ENCODE measurements around the gene AGPAT1.

The AGPAT1 gene

DNA sequence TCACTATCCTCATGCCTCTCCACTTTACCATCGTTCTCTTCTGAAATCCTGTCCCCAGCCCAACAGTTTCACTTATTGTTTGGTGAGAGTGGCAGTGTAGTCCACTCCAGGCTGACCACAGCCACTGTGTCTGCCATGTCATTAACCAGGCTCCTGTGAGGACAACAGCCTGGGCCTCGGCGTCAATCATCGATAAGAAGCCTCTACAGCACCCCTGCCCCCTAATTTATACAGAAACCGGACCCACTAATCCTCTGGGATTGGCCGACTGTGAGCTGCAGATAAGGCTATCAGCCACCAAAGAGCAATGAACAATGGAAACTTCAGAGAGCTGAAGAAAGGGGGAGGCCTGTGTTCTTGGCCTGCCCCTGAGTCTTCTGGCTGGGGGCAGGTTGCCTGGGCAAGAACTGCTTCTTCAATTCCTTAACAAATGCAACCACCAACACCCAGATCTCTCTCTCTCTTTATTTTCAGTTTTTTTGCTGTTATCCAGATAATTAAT lies 8.1 kb downstream of the AGPAT1 start:
- DNase-seq, result no peak

DNA sequence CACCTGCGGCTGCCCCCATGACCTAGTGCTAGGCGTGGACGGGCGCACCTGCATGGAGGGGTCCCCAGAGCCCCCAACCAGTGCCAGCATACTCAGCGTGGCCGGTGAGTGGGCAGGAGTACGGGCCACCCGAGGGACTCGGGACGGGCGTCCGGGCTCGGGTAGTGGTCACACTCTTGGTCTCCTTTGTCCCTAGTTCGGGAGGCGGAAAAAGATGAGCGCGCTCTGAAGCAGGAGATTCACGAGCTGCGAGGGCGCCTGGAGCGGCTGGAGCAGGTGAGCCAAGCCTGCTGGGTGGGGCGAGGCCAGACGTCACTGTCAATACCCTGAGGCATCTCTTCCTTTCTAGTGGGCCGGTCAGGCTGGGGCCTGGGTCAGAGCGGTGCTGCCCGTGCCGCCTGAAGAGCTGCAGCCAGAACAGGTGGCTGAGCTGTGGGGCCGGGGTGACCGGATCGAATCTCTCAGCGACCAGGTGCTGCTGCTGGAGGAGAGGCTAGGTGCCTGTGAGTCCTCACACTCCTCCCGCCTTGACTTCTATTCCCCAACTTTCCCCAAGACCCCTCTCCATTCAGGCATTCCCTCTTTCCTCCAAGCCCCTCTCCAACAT lies 8.6 kb downstream of the AGPAT1 start:
- no peak for DNase-seq

DNA sequence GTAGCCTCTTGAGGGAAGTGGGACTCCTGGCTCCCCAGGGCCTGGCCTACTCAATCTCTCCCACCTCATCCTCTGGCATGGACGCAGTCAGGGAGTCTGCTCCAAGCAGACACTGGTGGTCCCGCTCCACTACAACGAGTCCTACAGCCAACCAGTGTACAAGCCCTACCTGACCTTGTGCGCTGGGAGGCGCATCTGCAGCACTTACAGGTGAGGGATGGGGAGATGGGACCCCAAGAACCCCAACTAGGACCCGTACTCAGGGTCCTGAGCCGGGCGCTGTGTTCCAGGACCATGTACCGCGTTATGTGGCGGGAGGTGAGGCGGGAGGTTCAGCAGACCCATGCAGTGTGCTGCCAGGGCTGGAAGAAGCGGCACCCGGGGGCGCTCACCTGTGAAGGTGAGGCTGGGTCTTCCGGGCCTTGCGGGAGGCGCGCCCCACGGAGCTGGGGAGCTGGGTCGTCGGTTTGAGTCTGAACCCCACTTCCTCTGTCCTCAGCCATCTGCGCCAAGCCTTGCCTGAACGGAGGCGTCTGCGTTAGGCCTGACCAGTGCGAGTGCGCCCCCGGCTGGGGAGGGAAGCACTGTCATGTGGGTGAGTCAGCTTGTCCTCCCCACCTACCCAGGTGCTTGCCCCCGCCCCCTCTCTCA lies 9.3 kb downstream of the AGPAT1 start:
- DNase-seq, result no peak

DNA sequence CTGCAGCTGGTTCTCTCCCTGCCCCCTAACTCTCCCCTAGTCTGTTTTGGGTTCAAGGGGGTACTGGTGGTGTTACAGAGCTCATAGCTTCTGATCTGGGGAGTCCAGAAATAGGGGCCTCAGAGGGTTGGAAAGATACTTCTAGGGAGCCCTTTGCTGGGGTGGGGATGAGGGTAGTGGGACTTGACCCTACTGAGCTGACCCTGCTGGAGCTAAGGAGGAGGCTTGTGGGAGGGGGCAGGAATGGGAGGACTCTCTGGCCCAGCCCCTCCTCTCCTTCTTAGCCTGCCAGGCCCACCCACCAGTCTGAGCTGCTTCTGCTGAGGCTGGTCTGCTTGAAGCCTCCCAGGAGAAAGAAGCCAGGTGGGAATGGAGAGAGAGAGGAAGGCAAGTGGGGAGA lies 11.6 kb downstream of the AGPAT1 start, which contains the start of gene EGFL8:
Gene EGFL8 (plus strand): TSS at position 301 of the 400 bp plus-strand sequence. CDS start 1,571 bp downstream, outside the sequence.
- no peak for DNase-seq

DNA sequence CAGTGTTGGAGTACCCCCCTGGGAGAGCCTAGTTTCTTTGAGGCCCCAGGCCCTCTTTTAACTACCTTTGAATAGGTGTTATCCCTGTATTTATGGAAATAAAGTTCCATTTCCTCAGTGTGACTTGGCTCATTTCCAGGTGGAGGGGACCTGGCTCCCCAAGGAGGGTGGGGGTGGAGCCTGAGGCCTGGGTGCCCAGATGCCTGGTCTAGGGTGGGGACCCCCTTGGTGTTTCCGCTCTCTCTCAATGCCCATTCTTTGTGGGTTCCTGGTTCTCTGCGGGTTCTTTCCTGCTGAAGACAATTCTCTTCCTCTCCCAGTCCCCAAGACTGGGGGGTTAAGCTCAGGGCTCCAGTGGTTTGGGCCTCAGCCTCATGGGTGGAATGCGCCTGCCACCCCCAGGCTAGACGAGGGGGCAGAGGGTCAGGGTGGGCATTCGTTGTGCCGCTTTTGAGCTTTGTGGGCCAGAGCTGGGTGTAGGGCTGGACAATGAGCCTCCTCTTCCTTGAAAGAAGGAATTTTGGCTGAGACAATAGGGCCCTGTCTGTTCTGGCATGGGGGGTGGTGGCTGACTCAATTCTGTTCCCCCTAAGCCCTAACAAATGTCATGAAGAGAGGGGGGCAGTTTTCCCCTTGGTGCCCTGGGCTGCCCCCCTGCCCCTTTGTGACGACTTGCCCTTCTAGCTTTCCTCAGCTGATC lies 12.2 kb downstream of the AGPAT1 start:
- no peak for DNase-seq

DNA sequence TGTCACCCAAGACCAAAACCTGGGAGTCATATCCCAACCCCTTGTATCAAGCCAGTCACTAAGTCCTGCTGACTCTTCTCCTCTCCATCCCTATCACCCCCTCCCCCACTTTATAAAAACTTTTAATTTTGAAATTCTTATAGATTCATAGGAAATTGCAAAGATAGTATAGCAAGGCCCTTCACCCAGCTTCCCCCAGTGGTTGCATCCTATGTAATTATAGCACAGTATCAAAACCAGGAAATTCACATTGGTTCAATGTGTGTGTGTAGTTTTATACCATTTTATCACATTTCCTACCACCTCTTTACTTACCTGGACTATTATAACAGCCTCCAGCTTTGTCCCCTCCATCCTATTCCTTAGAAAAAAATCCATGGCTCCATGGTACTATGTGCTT lies 17.8 kb downstream of the AGPAT1 start:
- DNase-seq, result no peak

DNA sequence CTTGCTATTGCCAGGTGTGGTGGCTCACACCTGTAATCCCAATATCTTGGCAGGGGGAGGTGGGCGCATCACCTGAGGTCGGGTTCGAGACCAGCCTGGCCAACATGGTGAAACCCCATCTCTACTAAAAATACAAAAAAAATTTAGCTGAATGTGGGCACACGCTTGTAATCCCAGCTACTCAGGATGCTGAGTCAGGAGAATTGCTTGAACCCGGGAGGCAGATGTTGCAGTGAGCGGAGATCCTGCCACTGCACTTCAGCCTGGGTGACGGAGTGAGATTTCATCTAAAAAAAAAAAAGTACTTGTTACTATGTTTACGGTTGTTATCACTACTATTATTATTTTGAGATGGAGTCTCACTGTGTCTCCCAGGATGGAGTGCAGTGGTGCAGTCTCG lies 19.0 kb downstream of the AGPAT1 start:
- DNase-seq, result no peak

DNA sequence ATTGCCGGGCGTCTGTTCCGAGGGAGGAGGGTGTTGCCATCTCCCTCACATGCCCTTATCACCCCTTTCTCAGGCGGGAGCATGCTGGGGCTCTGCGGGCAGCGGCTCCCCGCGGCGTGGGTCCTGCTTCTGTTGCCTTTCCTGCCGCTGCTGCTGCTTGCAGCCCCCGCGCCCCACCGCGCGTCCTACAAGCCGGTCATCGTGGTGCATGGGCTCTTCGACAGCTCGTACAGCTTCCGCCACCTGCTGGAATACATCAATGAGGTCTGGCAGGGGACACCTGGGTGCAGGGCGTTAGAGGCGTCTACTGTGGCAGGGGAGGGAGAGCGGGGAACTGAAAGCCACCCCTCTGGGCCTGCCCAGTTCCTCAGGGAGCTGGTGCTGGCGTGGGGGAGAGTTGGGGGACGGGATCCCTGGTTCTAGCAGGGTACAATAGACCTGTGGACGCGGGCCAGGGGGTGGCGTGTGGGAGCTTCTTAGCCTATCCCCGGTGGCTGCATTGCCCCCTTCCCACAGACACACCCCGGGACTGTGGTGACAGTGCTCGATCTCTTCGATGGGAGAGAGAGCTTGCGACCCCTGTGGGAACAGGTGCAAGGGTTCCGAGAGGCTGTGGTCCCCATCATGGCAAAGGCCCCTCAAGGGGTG lies 21.2 kb downstream of the AGPAT1 start:
- DNase-seq, result peak; percentile 75

DNA sequence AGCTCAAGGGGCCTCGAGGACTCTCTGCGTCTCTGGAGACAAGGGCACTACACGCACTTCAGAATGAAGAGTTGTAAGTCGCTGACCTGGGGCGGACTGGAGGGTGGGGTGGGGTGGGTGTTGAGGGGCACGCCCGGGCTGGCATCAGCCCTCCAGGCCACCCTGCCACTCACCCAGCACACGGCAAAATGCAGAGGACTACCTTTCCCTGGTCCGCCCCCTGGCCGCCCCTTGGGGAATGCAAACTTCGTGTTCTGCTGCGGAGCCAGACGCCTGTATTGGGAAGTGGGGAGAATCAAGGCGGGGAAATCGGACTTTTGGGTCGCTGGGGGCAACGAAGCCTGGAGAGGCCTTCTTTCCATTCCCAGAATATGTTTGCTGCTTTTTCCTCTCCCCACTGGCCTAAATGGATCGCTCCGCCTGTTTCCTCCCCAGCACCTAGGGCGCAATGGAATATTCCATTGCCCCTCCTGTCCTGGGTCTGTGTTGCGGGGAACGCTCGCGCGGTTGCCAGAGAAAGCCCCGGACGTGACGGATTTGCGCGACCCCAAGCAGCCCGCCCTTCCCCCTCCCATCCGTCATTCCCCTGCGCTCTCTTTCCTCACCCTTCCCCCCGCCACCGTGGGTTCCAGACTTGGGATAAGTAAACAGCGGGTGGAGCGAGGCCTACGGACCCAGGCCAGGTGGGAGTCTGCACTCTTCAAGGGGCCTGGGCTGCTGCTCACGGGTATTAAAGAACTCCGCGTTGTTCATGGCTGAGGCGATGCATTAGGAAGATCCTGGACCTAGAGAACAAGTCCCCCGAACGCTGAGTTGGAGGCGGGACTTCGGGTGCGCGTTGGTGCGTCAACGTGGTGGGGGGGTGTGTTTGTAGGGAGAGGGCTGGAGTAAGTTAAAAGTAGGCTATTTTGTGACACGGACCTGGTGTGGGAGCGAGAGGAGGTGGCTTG lies 22.0 kb downstream of the AGPAT1 start, which contains the start of gene PPT2:
Gene PPT2 (plus strand): TSS at position 578 of the 950 bp plus-strand sequence. CDS start 454 bp downstream, outside the sequence.
- peak; percentile 73 for DNase-seq

DNA sequence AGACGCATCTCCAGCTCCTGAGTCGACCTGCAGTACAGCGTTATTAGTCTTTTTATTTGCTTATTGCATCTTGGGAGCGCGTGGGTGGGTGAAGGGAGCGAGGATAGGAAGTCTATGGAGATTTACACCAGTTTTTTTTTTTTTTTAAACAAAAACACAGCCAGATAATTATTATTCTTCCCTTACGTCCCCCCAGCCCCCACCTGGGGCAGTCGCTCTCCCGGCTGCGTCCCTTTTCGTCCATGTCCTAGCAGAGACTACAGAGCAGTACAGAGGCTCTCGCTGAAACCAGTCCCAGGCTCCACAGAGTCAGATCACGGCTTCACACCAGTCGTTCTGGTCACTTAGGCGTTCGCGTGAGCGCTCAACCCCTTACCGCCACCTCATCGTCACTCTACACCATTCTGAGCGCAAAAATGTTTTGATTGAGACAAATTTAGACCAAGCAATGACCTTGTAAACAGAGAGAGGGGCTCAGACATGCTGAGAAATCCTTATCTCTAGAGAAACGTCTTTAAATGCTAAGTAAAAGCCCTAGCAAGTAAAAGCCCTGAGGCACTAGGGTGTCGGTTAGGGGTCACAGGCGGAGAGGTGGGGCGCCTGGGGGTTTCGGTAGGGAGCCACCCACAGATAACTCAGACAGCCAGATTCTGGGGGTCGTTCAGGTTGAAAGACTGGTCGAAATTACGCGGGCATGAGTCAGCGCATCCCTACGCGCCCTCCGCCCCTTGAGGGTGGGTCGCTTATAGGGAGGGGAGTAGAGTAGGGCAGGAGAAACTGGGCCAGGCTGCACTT lies 22.9 kb downstream of the AGPAT1 start:
- DNase-seq, result no peak

DNA sequence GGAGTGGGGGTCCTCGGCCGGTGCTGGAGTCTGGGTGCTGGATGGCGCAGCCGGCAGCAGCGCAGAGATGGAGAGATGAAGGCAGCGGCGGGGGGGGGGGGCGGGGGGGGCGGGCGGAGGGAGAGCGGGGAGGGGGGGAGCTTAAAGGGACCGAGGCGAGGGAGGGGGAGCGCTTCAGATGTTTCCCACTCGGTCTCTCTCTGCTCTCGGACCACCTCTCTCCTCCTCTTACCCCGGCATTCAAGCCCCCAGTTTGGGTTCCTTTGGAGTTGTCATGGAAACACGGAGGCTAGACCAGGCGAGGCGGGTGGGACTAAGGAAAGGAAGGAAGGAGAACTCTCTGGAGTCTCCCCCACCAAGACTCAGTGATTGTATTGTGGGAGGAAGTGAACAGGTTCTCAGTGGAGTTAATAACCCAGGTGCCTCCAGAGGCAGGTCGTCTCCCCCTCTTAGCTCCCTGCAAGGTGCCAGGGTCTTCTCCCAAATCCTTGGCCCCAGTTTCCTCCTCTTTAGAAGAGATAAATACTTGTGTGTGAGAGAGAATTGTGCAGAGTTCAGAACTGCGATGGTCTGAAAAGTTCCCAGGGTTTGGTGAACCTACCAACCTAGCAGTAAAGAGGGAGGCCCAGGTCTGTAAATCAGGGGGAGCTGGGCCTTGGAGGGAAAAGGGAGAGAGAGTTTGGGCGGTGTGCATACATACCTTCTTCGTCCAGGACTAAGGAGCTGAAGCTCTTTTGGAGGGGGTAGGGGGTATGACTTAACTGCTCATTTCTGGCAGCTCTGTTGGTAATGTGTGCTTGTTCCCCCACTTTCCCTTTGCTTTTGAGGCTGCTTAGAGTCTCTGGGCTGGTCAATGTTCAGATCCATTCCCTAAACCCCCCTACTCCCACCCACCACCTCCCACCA lies 23.8 kb downstream of the AGPAT1 start, which contains the start of gene PRRT1:
Gene PRRT1 (minus strand): TSS at position 77 of the 906 bp plus-strand sequence. CDS start 112 bp downstream, outside the sequence.
- peak; percentile 40 for DNase-seq

DNA sequence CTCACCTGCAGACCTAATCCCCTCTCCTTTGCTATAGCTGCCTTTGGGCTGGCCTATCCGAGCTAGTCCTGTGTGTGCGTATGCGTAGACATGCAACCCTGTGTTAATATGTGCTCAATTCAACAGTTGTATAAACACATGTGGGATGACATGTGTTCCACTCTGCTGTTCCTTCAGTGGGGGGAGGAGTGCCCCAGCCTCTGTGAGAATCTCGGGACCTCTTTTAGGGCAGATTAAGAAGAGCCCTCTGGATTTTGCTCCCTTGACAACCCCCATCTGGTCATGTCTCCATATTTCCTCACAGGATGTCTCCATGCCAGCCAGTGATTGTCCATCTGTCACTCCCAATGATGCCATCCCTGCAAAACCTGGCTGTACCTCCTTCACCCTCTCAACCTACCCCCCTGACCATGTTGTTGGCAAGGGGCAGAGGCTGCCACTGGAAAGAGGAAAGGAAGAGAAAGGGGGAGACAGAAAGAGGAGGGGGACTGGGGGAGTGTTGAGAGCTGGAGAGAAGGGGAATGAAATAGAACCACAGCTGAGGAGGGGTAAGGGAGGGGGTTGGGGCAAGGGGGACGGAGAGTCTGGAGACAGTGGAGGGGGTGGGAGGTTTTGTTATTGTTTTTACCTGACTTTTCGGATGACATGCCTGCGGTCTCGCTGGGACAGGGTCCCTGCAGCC lies 24.6 kb downstream of the AGPAT1 start:
- no peak for DNase-seq

DNA sequence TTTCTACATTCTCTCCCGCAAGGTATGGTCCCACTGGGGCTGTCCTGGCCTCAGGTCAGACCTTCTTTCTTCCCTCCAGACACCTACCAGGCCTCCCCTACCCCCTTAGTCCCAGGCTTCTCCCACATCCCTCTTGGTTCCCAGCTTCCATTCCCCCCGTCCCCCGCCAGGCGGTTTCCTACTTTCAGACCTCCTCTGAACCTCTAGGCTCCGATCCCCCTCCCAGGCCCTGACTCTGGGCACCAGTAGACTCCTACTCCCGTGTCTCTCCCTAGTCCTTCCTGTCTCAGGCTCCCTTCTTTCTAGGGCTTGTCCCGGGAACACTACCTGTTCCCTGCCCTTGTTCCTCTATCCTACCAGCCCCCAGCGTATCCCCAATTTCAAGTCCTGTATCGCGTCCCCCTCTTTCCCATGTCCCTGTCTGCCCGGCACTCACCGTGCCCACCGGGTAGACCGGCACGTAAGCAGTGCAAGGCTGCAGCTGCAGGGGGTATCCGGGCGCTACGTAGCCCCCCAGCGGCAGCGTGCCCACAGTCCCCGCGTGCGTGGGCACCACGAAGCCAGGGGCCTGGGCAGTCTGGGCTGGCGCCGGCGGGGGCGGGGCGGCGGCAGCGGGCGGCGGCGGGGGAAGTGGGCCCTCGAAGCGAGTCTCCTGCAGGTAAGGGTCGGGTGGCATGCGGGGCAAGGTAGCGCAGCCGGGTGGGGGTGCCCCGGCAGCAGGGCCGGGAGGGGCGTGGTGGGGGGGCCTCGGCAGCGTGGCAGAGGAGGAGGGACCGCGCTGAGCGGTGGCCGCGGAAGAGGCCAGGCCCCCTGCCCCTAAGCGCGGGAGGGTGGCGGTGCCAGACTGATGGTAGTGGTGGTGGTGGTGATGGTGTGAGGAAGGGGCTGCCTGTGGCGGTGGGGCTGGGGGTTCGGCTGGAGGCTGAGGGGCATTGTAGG lies 25.7 kb downstream of the AGPAT1 start:
- DNase-seq, result no peak

DNA sequence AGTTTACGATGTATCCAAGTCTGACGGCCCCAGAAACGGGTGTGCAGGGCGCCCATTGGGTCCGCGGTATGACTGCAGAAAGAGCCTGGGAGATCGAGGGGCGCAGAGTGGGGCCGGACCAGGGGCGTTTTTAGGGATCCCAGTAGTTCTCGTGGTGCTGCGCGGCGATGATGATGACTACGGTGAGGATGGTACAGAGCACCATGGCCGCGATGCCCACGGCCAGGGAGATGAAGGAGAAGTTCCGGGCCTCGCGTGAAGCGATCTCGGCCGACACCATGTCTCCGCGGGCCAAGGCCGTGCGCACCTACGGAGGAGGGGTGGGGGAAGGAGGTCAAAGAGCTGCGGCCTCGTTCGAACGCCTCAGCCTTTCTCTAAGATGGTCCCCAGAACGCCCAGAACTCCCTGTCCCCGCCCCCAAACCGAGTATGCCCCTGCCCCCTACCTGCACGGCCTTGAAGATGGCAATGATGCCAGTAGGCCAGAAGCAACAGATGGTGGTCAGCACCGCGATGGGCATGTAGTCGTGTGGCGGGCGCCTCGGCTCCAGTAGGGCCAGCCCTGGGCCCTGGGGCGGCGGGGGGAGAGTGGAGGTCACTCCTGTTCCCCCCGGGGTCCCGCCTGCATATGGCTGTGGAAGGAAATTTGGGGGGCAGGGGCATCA lies 26.7 kb downstream of the AGPAT1 start:
- DNase-seq, result no peak

DNA sequence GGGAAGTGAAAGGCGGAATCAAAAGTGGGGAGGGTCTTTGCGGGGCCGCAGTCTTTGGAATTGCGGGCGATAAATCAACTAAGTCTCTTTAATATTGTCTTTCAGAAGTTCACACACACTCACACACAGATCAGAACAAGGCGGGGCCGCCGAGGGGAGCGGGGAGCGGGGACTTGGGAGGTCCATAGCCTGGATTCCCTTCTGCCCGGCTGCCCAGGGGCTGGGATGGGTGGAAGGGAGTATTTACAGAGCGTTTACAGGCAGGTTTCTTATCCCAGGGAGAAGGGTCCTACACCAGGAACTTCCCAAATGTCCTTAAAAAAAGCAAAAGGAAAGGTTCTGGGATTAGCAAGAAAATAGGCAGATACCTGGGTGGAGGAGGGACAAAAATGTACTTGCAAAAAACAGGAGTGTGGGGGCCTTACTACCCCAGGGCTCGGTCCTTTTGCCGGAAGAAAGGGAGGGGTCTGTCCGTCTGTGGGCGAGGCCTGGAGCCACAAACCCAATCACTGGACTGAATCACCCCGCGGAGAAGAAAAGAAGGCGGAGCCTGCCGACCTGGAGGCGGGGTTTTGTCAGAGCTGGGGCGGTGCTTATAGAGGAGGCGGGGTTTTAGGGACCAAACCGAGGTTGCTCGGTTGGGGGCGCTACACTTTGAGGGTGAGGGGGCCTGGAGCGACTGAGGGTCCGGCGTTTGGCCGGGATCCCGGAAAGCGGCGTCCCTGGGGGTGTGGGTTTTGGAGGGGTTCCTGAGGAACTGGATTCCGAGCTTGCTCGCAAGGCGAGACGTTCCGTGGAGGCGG lies 27.4 kb downstream of the AGPAT1 start:
- DNase-seq, result peak; percentile 72

DNA sequence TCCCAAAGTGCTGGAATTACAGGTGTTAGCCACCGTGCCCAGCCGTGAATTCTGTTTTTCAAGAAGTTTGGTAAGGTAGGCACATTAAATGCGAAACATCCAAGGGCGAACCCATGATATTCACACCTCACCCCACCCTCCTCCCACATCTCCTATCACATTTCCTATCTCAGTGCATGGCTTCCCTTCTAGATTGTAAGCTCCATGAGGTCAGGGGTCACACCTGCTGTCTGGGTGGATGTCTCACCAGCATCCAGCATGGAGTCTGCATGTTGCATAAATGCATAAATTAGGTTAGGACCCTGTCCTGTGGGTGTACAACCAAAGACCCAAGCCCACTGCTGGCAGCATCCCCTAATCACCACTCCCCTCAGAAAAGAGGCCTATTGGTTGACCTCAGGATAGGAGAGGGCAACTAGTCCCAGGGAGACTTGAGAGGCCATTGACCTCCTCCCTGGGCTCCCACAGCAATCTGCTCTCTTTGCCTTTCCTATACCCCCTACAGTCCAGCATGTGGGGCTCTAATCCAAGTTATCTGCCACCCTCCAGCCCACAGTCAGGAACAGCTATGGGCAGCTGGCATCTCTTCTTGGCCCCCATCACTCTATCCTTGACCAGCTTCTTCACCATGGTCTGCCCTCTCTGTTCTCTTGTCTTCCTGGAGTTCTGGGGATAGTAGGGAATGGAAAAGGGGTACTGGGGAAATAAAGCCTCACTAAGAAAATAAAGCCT lies 28.3 kb downstream of the AGPAT1 start:
- no peak for DNase-seq

Measured in CD4-positive, alpha-beta T cell treated with Interleukin-6 for 4 hours (primary cell).